Left ventricle myocardium inferior (tissue), 1 donor: ENCODE results near the gene FAM234A. TPM values are rescaled to one million over a fixed set of nuclear protein-coding genes. Genes with fewer than 3 reads are reported as not detected.

Experiments used
- DNase-seq: peaks from one replicate; pipeline ENCODE4 v3.0.0-alpha.2; 2020
- H3K27ac ChIP-seq: fragments of 200-600 bp; replicated peaks from 2 replicates; pipeline ENCODE4 v1.8.0; 2021
- H3K27me3 ChIP-seq: fragments of 200-600 bp; 2 replicates; pipeline ENCODE4 v1.8.0; 2021; ENCODE audit warnings: low read depth
- H3K36me3 ChIP-seq: fragments of 200-600 bp; 2 replicates; pipeline ENCODE4 v1.8.0; 2021
- H3K4me1 ChIP-seq: fragments of 200-600 bp; 2 replicates; pipeline ENCODE4 v1.8.0; 2021
- H3K4me3 ChIP-seq: fragments of 200-600 bp; 2 replicates; pipeline ENCODE4 v1.8.0; 2021; ENCODE audit warnings: mild to moderate bottlenecking, moderate library complexity
- H3K9me3 ChIP-seq: fragments of 200-600 bp; replicated peaks from 2 replicates; pipeline ENCODE4 v1.8.0; 2021
- CTCF ChIP-seq: fragments of 200-600 bp; IDR thresholded peaks from 2 replicates; pipeline ENCODE4 v1.8.0; 2021; ENCODE audit warnings: antibody characterized with exemption, mild to moderate bottlenecking, borderline replicate concordance
- intact Hi-C: fragments of 100-400 bp; cut with micrococcal nuclease; formaldehyde crosslinking; loops from one replicate; pipeline ENCODE4 v1.11.0; 2022
- total RNA-seq: library from RNA; stranded (reverse); fragmentation: NEBNext Ultra II Directional; extraction: Animal tissue kit (Norgen Biotek cat#: 25700); gene quantifications from one replicate; pipeline ENCODE4 v1.2.1, GENCODE V29; 2021
- donor health status: DM: no; HTN: yes; CAD: no; lungs with severe emphysema.

Gene FAM234A
- total RNA-seq, 1 donor from 2014 or later: 135 TPM

- H3K36me3 ChIP-seq: no peaks in the 10 kb centered on the region
- no peak for TF ChIP-seq CTCF
- no peaks in the 10 kb centered on the region for H3K9me3 ChIP-seq
- H3K27ac ChIP-seq: no peak overlapping the region
- H3K27me3 ChIP-seq: peaks cover 27% of the 10 kb centered on the region
- peaks cover 40% of the 10 kb centered on the region for H3K4me1 ChIP-seq
- peak overlapping the region; percentile 75 for H3K4me3 ChIP-seq
- intact Hi-C loops: no loop called here
- DNase-seq: no peak
Observed at GRCh38 chr16:276426-277077, 41.9 kb downstream of the FAM234A start.

- H3K36me3 ChIP-seq: no peaks in the 10 kb centered on the region
- DNase-seq: no peak
- intact Hi-C loops: no loop called here
- no peak overlapping the region for H3K27ac ChIP-seq
- no peaks in the 10 kb centered on the region for H3K9me3 ChIP-seq
- peaks cover 41% of the 10 kb centered on the region for H3K4me1 ChIP-seq
- H3K4me3 ChIP-seq: no peak overlapping the region
- no peak for TF ChIP-seq CTCF
- H3K27me3 ChIP-seq: peaks cover 27% of the 10 kb centered on the region
Observed at GRCh38 chr16:278863-279366, 44.3 kb downstream of the FAM234A start.

- no peak for TF ChIP-seq CTCF
- no peak overlapping the region for H3K4me3 ChIP-seq
- intact Hi-C loops: no loop called here
- DNase-seq: no peak
- H3K4me1 ChIP-seq: peaks cover 40% of the 10 kb centered on the region
- H3K9me3 ChIP-seq: no peaks in the 10 kb centered on the region
- H3K27ac ChIP-seq: no peak overlapping the region
- no peaks in the 10 kb centered on the region for H3K36me3 ChIP-seq
- peaks cover 23% of the 10 kb centered on the region for H3K27me3 ChIP-seq
Observed at GRCh38 chr16:279531-279930, 44.9 kb downstream of the FAM234A start.

- Histone ChIP-seq H3K9me3 (no peaks in the 10 kb centered on the region), H3K36me3 (no peaks in the 10 kb centered on the region), H3K27me3 (peaks cover 20% of the 10 kb centered on the region), H3K4me3 (peak overlapping the region; percentile 61), H3K4me1 (peaks cover 35% of the 10 kb centered on the region), H3K27ac (no peak overlapping the region)
- TF ChIP-seq CTCF: no peak
- no peak for DNase-seq
- intact Hi-C loops: no loop called here
Observed at GRCh38 chr16:280005-280460, 45.4 kb downstream of the FAM234A start.

DNA sequence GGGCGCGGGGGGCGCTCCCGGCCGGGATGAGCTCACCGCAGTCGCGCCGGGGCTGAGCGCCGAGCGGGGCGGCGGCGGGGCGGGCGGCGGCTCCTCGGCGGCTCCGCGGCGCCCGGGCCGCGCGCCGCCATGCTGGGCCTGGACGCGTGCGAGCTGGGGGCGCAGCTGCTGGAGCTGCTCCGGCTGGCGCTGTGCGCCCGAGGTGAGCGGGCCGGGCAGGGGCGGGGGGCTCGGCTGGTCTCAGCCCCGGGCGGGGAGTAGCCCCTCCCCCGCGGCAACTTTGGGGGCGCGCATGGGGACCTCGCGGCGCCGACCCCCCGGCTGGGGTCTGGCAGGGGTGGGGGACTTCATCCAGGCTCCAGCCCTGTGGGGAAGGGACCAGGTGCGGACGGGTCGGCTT is 45.9 kb downstream of the FAM234A start, which contains the start of gene ARHGDIG:
Gene ARHGDIG, plus strand, starts transcription at position 40 of the 400 bp plus-strand sequence. Its CDS starts 90 bp downstream, at position 130.
- intact Hi-C loops: no loop called here
- no peak for DNase-seq
- TF ChIP-seq CTCF: no peak
- H3K4me1 ChIP-seq: peaks cover 29% of the 10 kb centered on the region
- H3K4me3 ChIP-seq: peak within 1 kb of the TSS; percentile 64
- H3K9me3 ChIP-seq: no peaks in the 10 kb centered on the region
- H3K27ac ChIP-seq: no peak within 1 kb of the TSS
- H3K36me3 ChIP-seq: no peaks in the 10 kb centered on the region
- peaks cover 20% of the 10 kb centered on the region for H3K27me3 ChIP-seq
